GM21825 (cell line): ENCODE data around the gene PMS2.
"Not testable (repeated sequence)": the region's sequence is repeated elsewhere in the genome, so short reads cannot be mapped to it uniquely, and the experiment has no call there.

Source experiments
- ATAC-seq: cut with Tn5 transposase; IDR thresholded peaks from one replicate; pipeline ENCODE4 v1.9.1; 2021; ENCODE audit warnings: mild to moderate bottlenecking, moderate library complexity; ENCODE audit not compliant: unreplicated experiment

The PMS2 gene

GRCh38 chr7:5930290-5930689, 78.6 kb downstream of the PMS2 start:
- ATAC-seq, result not testable (repeated sequence)

DNA sequence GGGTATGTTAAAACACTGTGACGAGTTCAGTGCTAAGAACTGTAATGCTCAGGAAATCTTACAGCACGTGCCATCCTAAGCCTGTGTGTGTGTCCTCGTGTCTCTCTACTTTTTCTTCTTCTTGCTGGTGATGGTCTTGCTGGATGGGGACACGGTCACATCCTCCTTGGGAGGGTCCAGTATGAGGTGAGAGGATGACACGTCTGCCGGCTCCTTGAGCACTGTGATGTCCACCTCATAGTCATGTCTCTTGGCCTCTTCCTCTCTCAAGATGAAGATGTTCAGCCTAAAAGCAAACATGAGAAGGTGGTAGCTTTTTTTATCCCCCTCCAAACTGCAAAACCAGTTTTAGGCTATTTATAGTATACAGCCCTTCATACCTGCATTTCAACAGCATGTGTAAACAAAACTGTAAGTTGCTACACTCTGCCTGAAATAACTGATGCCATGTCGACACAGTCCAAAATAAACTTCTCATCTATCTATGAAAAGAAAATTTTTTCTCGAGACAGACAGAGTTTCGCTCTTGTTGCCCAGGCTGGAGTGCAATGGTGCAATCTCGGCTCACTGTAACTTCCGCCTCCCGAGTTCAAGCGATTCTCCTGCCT, 82.5 kb downstream of the PMS2 start:
- not testable (repeated sequence) for ATAC-seq

DNA sequence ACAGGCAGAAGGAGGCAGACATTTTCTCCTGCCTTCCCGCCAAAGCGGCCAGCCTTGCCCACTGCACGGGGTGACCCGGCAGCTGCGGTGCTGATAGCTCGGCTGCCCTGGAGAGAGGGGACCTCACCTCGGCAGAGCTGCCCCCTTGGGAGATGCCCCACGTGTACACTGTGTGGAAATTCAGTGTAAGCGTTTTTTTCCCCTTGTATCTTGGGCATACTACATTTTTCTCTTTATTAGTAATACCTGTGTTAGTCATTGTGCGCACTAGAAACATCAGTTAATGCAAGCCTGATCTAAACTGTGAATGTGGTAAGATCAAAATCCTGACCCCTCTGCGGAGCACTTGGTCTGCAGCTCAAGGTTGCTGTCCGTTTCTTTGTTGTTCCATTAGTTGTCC, 84.2 kb downstream of the PMS2 start:
- not testable (repeated sequence) for ATAC-seq

GRCh38 chr7:5924180-5924579, 84.7 kb downstream of the PMS2 start:
- ATAC-seq, result not testable (repeated sequence)
